OCI-LY7 (cell line): ENCODE measurements around the gene ZBTB47. TPM values are rescaled to one million over a fixed set of nuclear protein-coding genes. Genes with fewer than 3 reads are reported as not detected.

ENCODE experiments used
- BruUV-seq: library from RNA; stranded (reverse); fragments of 400-500 nt; replicated peaks from 2 replicates; lab custom pipeline; 2021; lab: Mats Ljungman, UMichigan
- CTCF ChIA-PET: fragments of 300-600 bp; sonication (Branson Sonifier 250); formaldehyde crosslinking; loops from one replicate; lab custom pipeline; 2022; ENCODE audit warnings: antibody characterized with exemption; ENCODE audit not compliant: unreplicated experiment; lab: Charles Lee
- POLR2A ChIA-PET: fragments of 300-600 bp; sonication (Branson Sonifier 250); formaldehyde crosslinking; loops from one replicate; lab custom pipeline; 2022; ENCODE audit warnings: antibody characterized with exemption; lab: Charles Lee
- DNase-seq: peaks from one replicate; pipeline ENCODE4 v3.0.0-alpha.2; 2015; ENCODE audit warnings: low spot score
- H2AFZ ChIP-seq: fragments of 200-600 bp; sonication (generic), shearing (Covaris generic); 2 replicates; pipeline ENCODE4 v1.6.1; 2014; ENCODE audit warnings: mild to moderate bottlenecking, antibody characterized with exemption, low read length, moderate library complexity
- H3K27ac ChIP-seq: fragments of 200-600 bp; sonication (generic); 2 replicates; pipeline ENCODE4 v1.5.1; 2014; ENCODE audit warnings: mixed run types, low read depth, mild to moderate bottlenecking, moderate library complexity, low read length, inconsistent platforms; ENCODE audit not compliant: poor library complexity, severe bottlenecking
- H3K36me3 ChIP-seq: fragments of 200-600 bp; sonication (generic); 2 replicates; pipeline ENCODE4 v1.6.1; 2014; ENCODE audit warnings: mild to moderate bottlenecking, antibody characterized with exemption, low read length, moderate library complexity, mixed read lengths; ENCODE audit not compliant: insufficient read depth
- H3K4me1 ChIP-seq: fragments of 200-600 bp; sonication (generic); 2 replicates; pipeline ENCODE4 v1.5.1; 2014; ENCODE audit warnings: mild to moderate bottlenecking, low read length; ENCODE audit not compliant: insufficient read depth, poor library complexity, severe bottlenecking
- H3K4me2 ChIP-seq: fragments of 200-600 bp; sonication (generic); 2 replicates; pipeline ENCODE4 v1.6.1; 2014; ENCODE audit warnings: mild to moderate bottlenecking, low read length
- H3K4me3 ChIP-seq: fragments of 200-600 bp; sonication (generic); 2 replicates; pipeline ENCODE4 v1.5.1; 2014; ENCODE audit warnings: mild to moderate bottlenecking, low read depth, low read length; ENCODE audit not compliant: poor library complexity, severe bottlenecking
- H3K79me2 ChIP-seq: fragments of 200-600 bp; sonication (generic); 2 replicates; pipeline ENCODE4 v1.6.1; 2016; ENCODE audit warnings: low read depth, mild to moderate bottlenecking, low read length, moderate library complexity, mixed read lengths; ENCODE audit not compliant: insufficient read depth
- H3K9me2 ChIP-seq: fragments of 200-600 bp; sonication (generic); 2 replicates; pipeline ENCODE4 v1.6.1; 2016; ENCODE audit warnings: mild to moderate bottlenecking, low read length, mixed read lengths; ENCODE audit not compliant: insufficient read depth
- H3K9me3 ChIP-seq: fragments of 200-600 bp; sonication (generic); 2 replicates; pipeline ENCODE4 v1.6.1; 2014; ENCODE audit warnings: mild to moderate bottlenecking, mixed run types, low read length, mixed read lengths
- H4K20me1 ChIP-seq: fragments of 200-600 bp; sonication (generic); 2 replicates; pipeline ENCODE4 v1.6.1; 2014; ENCODE audit warnings: mild to moderate bottlenecking, antibody characterized with exemption, low read length, moderate library complexity, mixed read lengths; ENCODE audit not compliant: insufficient read depth
- CTCF ChIP-seq: fragments of 200-600 bp; sonication (generic); conservative IDR thresholded peaks from 2 replicates; pipeline ENCODE4 v1.5.1; 2014; ENCODE audit warnings: mild to moderate bottlenecking, antibody characterized with exemption, low read length, moderate library complexity, mixed read lengths
- EZH2phosphoT487 ChIP-seq: fragments of 200-600 bp; sonication (generic); IDR thresholded peaks from 2 replicates; pipeline ENCODE4 v1.6.1; 2018; ENCODE audit warnings: low read depth, borderline replicate concordance, mild to moderate bottlenecking, mixed run types, antibody characterized with exemption, low read length, moderate library complexity, mixed read lengths
- intact Hi-C: fragments of 100-400 bp; cut with micrococcal nuclease; formaldehyde crosslinking; loops from one replicate; pipeline ENCODE4 v1.10.0; 2022; ENCODE audit not compliant: unreplicated experiment
- total RNA-seq, 2 experiments: library from RNA; depleted of rRNA in 1 of 2; stranded (reverse); fragments of >200 nt in 1 of 2; shearing (Covaris generic) in 1 of 2; gene quantifications; 2 replicates each; pipeline ENCODE4 v1.2.3, GENCODE V29; 2014 to 2022

The ZBTB47 gene
- total RNA-seq, 2 experiments from 2014 or later: 0.09 TPM; not detected in 1

DNA sequence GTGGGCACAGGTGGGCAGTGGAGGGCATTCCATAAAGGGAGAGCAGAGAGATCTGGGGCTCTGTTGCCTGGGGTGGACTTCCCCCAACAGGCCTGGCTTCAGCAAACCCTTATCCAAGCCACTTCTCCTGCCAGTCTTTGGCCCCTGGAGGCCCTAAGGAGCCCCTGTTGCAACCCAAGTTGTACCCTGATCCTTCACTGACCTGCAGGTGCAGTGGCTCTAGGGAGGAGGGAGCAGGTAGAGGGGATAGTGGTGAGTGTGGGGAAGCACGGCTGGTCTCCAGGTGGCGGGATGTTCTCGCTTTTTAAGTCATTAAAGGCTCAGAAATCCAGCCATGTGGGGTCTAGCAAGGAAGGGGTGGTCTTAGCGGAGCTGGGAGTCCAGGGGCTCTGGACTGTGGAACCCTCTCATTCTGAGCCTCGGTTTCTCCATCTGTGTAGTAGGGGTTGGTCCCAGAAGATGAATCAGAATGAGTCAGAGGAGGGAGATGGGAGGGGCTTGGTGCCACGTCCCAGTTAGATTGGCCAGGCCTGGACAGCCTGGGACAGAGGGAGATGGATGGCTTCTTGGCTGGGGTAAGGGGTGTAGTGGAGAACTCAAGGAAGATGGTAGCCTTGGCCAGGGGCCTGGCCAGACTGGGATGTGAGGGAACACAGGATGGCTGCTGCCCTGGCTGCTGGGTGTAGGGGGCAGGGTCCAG, 2.6 kb downstream of the ZBTB47 start:
- no peak for DNase-seq
- Histone ChIP-seq H2AFZ (no peak overlapping the region), H3K4me1 (peaks cover 5% of the 10 kb centered on the region), H3K4me2 (no peak overlapping the region), H3K79me2 (no peaks in the 10 kb centered on the region), H3K9me2 (no peaks in the 10 kb centered on the region), H3K4me3 (no peak overlapping the region), H4K20me1 (no peaks in the 10 kb centered on the region), H3K27ac (no peak overlapping the region), H3K9me3 (no peaks in the 10 kb centered on the region), H3K36me3 (no peaks in the 10 kb centered on the region)
- ChIA-PET POLR2A (no interaction called here), CTCF (no interaction called here)
- intact Hi-C loops: loop anchor here (10.0 kb wide), 1 partner anchor 89 kb away; no protein-coding TSS in a partner anchor
- TF ChIP-seq CTCF (no peak), EZH2phosphoT487 (no peak)
- no TSS peak for BruUV-seq

DNA sequence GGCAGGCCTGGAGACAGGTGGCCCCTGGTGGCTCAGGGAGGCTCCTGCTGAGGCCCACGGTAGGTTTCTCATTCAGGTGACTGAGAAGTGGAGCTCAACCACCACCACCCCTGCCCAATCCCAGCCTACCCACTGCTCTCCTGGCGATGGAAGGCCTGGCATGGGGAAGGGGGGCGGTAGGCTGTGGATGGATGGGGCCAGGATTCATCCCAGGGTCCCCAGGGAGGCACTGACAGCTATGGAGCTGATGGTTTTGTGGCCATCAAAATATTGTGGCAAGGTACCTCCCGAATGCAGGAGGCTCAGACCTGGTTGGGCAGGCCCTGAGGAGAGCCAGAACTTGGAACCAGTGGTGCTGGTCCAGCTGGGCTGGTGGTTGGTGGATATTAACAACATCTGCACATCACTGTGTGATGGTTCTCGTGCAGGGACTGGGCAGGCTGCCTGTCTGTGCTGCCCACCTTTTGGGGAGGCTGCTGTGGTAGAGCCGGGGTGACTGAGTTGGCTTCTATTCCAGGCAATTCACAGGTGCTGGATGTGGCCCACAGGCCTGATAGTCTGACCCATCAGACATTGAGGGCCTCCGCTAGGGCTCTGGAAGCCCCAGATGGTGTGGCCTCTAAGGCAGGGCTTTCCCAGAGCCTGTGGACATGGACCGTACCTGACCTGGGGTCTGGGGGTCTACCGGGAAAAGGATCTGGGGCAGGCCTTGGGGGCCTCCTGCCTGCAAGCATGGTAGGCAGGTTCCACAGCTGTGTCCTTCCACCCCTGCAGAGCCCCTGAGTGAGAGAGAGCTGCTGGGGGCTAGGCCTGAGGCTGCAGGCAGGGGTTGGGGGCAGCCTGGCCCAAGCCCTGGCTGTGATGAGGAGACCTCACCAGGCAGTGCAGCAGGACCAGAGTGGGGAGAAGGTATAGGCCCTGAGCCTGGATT, 3.4 kb downstream of the ZBTB47 start:
- ChIA-PET POLR2A (no interaction called here), CTCF (no interaction called here)
- TF ChIP-seq CTCF (no peak), EZH2phosphoT487 (no peak)
- intact Hi-C loops: loop anchor here (10.0 kb wide), 1 partner anchor 88 kb away; no protein-coding TSS in a partner anchor
- peaks cover 5% of the 10 kb centered on the region for H3K4me1 ChIP-seq
- no peaks in the 10 kb centered on the region for H3K36me3 ChIP-seq
- H3K79me2 ChIP-seq: no peaks in the 10 kb centered on the region
- no peak overlapping the region for H3K4me2 ChIP-seq
- no peak overlapping the region for H3K27ac ChIP-seq
- no peak for DNase-seq
- H3K4me3 ChIP-seq: no peak overlapping the region
- no peaks in the 10 kb centered on the region for H4K20me1 ChIP-seq
- no peaks in the 10 kb centered on the region for H3K9me2 ChIP-seq
- H3K9me3 ChIP-seq: no peaks in the 10 kb centered on the region
- no TSS peak for BruUV-seq
- H2AFZ ChIP-seq: no peak overlapping the region
